Uterus (tissue), 2 donors: ENCODE data around the gene ACRBP.

Source experiments
- POLR2A ChIP-seq, 2 donors: fragments of 450-650 bp; IDR thresholded peaks; one replicate each; pipeline ENCODE4 v1.6.1; 2016; ENCODE audit warnings: antibody characterized with exemption in 2 of 2, mild to moderate bottlenecking in 1 of 2, moderate library complexity in 1 of 2
- TF ChIP-seq, protein P1 (sequence below), 4 experiments: fragments of 200-600 bp in 2 of 4; fragments of 450-650 bp in 2 of 4; sonication (generic) in 2 of 4; IDR thresholded peaks; one replicate each; pipeline ENCODE4 v1.5.1; 2016 to 2019; ENCODE audit warnings: antibody characterized with exemption in 4 of 4, mild to moderate bottlenecking in 2 of 4, moderate library complexity in 1 of 4

DNA sequence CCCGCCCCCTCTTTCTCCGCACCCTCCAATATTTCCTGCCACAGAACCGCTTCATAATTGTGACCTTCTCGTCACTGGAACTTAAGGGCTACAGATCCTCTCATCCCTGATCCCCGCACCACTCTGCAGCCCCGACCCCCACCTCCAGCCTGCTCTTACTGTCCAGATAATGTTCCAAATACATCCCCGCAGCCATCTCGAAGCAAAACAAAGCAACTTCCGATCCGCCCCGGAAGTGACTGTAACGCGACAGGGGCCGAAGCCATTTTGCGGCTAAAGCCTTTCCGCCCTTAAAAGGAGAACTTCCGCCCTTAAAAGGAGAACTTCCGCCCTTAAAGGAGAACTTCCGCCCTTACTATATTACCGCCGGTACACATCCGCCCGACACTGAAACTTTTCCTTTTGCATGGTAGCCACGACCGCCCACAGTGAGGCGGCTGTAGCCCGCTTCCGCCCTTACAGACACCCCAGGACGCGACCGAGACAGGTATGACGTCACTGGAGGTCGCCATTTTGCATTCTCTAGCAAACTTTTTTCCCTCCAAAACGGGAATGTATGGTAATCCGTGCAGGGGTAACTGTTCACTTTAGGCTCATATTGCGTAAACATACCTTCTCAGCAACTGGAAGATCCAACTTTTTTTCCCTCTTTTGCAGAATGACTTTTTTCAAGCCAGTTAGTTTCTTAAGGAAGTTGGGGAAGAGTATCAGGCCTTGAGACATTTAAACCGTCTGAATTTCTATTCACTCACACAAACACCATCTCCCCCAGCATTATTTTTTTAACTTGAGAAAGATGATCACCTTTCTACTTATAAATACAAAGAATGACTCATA is 15.9 kb upstream of the ACRBP start, which contains the start of gene ING4:
- TF ChIP-seq, protein P1, sequence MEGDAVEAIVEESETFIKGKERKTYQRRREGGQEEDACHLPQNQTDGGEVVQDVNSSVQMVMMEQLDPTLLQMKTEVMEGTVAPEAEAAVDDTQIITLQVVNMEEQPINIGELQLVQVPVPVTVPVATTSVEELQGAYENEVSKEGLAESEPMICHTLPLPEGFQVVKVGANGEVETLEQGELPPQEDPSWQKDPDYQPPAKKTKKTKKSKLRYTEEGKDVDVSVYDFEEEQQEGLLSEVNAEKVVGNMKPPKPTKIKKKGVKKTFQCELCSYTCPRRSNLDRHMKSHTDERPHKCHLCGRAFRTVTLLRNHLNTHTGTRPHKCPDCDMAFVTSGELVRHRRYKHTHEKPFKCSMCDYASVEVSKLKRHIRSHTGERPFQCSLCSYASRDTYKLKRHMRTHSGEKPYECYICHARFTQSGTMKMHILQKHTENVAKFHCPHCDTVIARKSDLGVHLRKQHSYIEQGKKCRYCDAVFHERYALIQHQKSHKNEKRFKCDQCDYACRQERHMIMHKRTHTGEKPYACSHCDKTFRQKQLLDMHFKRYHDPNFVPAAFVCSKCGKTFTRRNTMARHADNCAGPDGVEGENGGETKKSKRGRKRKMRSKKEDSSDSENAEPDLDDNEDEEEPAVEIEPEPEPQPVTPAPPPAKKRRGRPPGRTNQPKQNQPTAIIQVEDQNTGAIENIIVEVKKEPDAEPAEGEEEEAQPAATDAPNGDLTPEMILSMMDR (IDR thresholded peaks at IDR 0.05): peak in 2 of 4 experiments; percentile 11 to 28
- TF ChIP-seq POLR2A (IDR thresholded peaks at IDR 0.05): peak; percentile 6 to 35
